ENCODE results near the gene KIF18B. TPM values are rescaled to one million over a fixed set of nuclear protein-coding genes. Genes with fewer than 3 reads are reported as not detected.

KIF18B gene
- total RNA-seq, 3 donors from 2014 or later (not counting 1 experiment from before 2014, with no cell fraction given), result 0.53 to 1.3 (median 1.1) TPM

GRCh38 chr17:44931376-44931775 lies 16.2 kb downstream of the KIF18B start:
- Histone ChIP-seq H3K36me3 (ENCODE audit: control insufficient read depth, insufficient read depth, low read length) (no peaks in the 10 kb centered on the region), H3K27me3 (ENCODE audit: control insufficient read depth, insufficient read depth, low read length) (no peaks in the 10 kb centered on the region), H3K4me3 (ENCODE audit: low read length) (no peak overlapping the region), H3K4me1 (ENCODE audit: control insufficient read depth, insufficient read depth, low read length) (no peaks in the 10 kb centered on the region), H3K9me3 (ENCODE audit: control insufficient read depth, insufficient read depth, low read length) (no peaks in the 10 kb centered on the region), H3K27ac (ENCODE audit: low read length) (no peak overlapping the region)
- Mint-ChIP-seq H3K27ac (no peak overlapping the region), H3K9me3 (no peaks in the 10 kb centered on the region), H3K36me3 (no peaks in the 10 kb centered on the region), H3K4me1 (no peaks in the 10 kb centered on the region), H3K27me3 (ENCODE audit: low read depth in 2 of 2) (no peaks in the 10 kb centered on the region), H3K4me3 (no peak overlapping the region)
- WGBS (ENCODE audit: insufficient coverage), result 94% methylated on average over 5 of the region's 5 CpGs
- intact Hi-C loops (cut with micrococcal nuclease), result no loop called here
- no peak for DNase-seq
- ATAC-seq, result no peak
- no peak for TF ChIP-seq CTCF (IDR thresholded peaks at IDR 0.05)

GRCh38 chr17:44930667-44931066 lies 16.9 kb downstream of the KIF18B start:
- no peak overlapping the region for H3K27ac ChIP-seq (ENCODE audit: low read length)
- no peaks in the 10 kb centered on the region for H3K27me3 ChIP-seq (ENCODE audit: control insufficient read depth, insufficient read depth, low read length)
- Mint-ChIP-seq H3K27ac (no peak overlapping the region), H3K4me3 (no peak overlapping the region), H3K9me3 (no peaks in the 10 kb centered on the region), H3K27me3 (ENCODE audit: low read depth in 2 of 2) (no peaks in the 10 kb centered on the region), H3K4me1 (no peaks in the 10 kb centered on the region), H3K36me3 (no peaks in the 10 kb centered on the region)
- no peaks in the 10 kb centered on the region for H3K4me1 ChIP-seq (ENCODE audit: control insufficient read depth, insufficient read depth, low read length)
- 96% methylated on average over 6 of the region's 6 CpGs for WGBS (ENCODE audit: insufficient coverage)
- no peak overlapping the region for H3K4me3 ChIP-seq (ENCODE audit: low read length)
- H3K9me3 ChIP-seq (ENCODE audit: control insufficient read depth, insufficient read depth, low read length), result no peaks in the 10 kb centered on the region
- DNase-seq (no peak), ATAC-seq (no peak)
- no peaks in the 10 kb centered on the region for H3K36me3 ChIP-seq (ENCODE audit: control insufficient read depth, insufficient read depth, low read length)
- TF ChIP-seq CTCF (IDR thresholded peaks at IDR 0.05), result no peak
- intact Hi-C loops (cut with micrococcal nuclease), result no loop called here

- no peak for TF ChIP-seq CTCF (IDR thresholded peaks at IDR 0.05)
- Histone ChIP-seq H3K4me1 (ENCODE audit: control insufficient read depth, insufficient read depth, low read length) (no peaks in the 10 kb centered on the region), H3K36me3 (ENCODE audit: control insufficient read depth, insufficient read depth, low read length) (no peaks in the 10 kb centered on the region), H3K27ac (ENCODE audit: low read length) (no peak overlapping the region), H3K27me3 (ENCODE audit: control insufficient read depth, insufficient read depth, low read length) (no peaks in the 10 kb centered on the region), H3K9me3 (ENCODE audit: control insufficient read depth, insufficient read depth, low read length) (no peaks in the 10 kb centered on the region), H3K4me3 (ENCODE audit: low read length) (no peak overlapping the region)
- Mint-ChIP-seq H3K27ac (no peak overlapping the region), H3K27me3 (ENCODE audit: low read depth in 2 of 2) (no peaks in the 10 kb centered on the region), H3K36me3 (no peaks in the 10 kb centered on the region), H3K4me3 (no peak overlapping the region), H3K4me1 (no peaks in the 10 kb centered on the region), H3K9me3 (no peaks in the 10 kb centered on the region)
- intact Hi-C loops (cut with micrococcal nuclease), result no loop called here
- 91% methylated on average over 7 of the region's 7 CpGs for WGBS (ENCODE audit: insufficient coverage)
- DNase-seq (no peak), ATAC-seq (no peak)
These were observed 18.4 kb downstream of the KIF18B start for GRCh38 chr17:44928950-44929720.

DNA sequence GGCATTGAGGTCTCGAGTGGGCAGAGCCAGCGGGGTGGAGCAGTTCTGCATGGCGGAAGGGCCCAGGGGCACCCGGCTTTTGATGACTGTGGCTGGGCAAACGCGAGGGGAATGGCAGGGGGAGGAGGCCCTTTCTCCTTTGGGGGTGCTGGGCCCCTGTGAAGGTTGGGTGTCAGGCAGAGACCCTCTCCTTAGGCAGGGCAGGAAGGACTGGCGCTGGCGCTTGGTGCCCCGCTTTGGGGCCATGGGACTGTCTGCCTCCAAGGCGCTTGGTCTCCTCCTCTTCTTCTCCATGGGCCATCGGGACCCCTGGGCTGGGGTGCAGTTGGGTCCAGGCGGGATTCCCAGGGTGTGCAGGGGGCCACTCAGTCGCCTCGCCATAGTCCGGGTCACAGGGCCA lies 19.4 kb downstream of the KIF18B start:
- Histone ChIP-seq H3K4me1 (ENCODE audit: control insufficient read depth, insufficient read depth, low read length) (no peaks in the 10 kb centered on the region), H3K9me3 (ENCODE audit: control insufficient read depth, insufficient read depth, low read length) (no peaks in the 10 kb centered on the region), H3K27me3 (ENCODE audit: control insufficient read depth, insufficient read depth, low read length) (no peaks in the 10 kb centered on the region), H3K4me3 (ENCODE audit: low read length) (no peak overlapping the region), H3K27ac (ENCODE audit: low read length) (no peak overlapping the region), H3K36me3 (ENCODE audit: control insufficient read depth, insufficient read depth, low read length) (no peaks in the 10 kb centered on the region)
- H3K27ac Mint-ChIP-seq, result no peak overlapping the region
- H3K4me1 Mint-ChIP-seq, result no peaks in the 10 kb centered on the region
- no peak overlapping the region for H3K4me3 Mint-ChIP-seq
- intact Hi-C loops (cut with micrococcal nuclease), result no loop called here
- 97% methylated on average over 15 of the region's 15 CpGs for WGBS (ENCODE audit: insufficient coverage)
- H3K36me3 Mint-ChIP-seq, result no peaks in the 10 kb centered on the region
- no peaks in the 10 kb centered on the region for H3K27me3 Mint-ChIP-seq (ENCODE audit: low read depth in 2 of 2)
- H3K9me3 Mint-ChIP-seq, result no peaks in the 10 kb centered on the region
- TF ChIP-seq CTCF (IDR thresholded peaks at IDR 0.05), result no peak
- DNase-seq (no peak), ATAC-seq (no peak)

Measured in natural killer cell (primary cell).